HFF-Myc (cell line): ENCODE data around the gene ZNF500.

Experiments
- DNase-seq: peaks from one replicate; pipeline ENCODE4 v3.0.0-alpha.2; 2011; ENCODE audit warnings: low read depth; ENCODE audit errors: extremely low read depth
- H3K4me3 ChIP-seq: replicated peaks from 2 replicates; pipeline ENCODE4 v1.5.1; 2011; ENCODE audit warnings: low read depth, mild to moderate bottlenecking, control low read depth, low read length
- CTCF ChIP-seq: IDR thresholded peaks from 2 replicates; pipeline ENCODE4 v1.5.1; 2012; ENCODE audit warnings: mild to moderate bottlenecking, low read depth, low read length, control low read depth; ENCODE audit errors: missing control alignments

Gene ZNF500

GRCh38 chr16:4795828-4796572 is 29.0 kb upstream of the ZNF500 start:
- no peak overlapping the region for H3K4me3 ChIP-seq
- DNase-seq = no peak
- no peak for TF ChIP-seq CTCF

GRCh38 chr16:4795181-4795827 is 28.3 kb upstream of the ZNF500 start, which contains the start of gene SMIM22:
Gene SMIM22 (plus strand): TSS chr16:4795369. CDS start chr16:4795735, 366 bp downstream.
- H3K4me3 ChIP-seq = no peak within 1 kb of the TSS
- no peak for DNase-seq
- TF ChIP-seq CTCF = no peak

- no peak for DNase-seq
- TF ChIP-seq CTCF = no peak
These were observed 26.1 kb upstream of the ZNF500 start for GRCh38 chr16:4792951-4793513.

GRCh38 chr16:4790871-4791270 is 23.9 kb upstream of the ZNF500 start:
- TF ChIP-seq CTCF = no peak
- no peak overlapping the region for H3K4me3 ChIP-seq
- DNase-seq = no peak

More at GRCh38 chr16:4792951-4793513, 26.1 kb upstream of the ZNF500 start:
- H3K4me3 ChIP-seq = no peak overlapping the region

GRCh38 chr16:4790261-4790660 is 23.3 kb upstream of the ZNF500 start:
- no peak for DNase-seq
- no peak for TF ChIP-seq CTCF

GRCh38 chr16:4788910-4789309 is 21.9 kb upstream of the ZNF500 start:
- no peak overlapping the region for H3K4me3 ChIP-seq
- no peak for DNase-seq
- no peak for TF ChIP-seq CTCF

More at GRCh38 chr16:4790261-4790660, 23.3 kb upstream of the ZNF500 start:
- H3K4me3 ChIP-seq = no peak overlapping the region
